Measurements from ENCODE around the gene NUP50. TPM values are rescaled to one million over a fixed set of nuclear protein-coding genes. Genes with fewer than 3 reads are reported as not detected.

NUP50 gene
- total and polyA plus RNA-seq, 2 donors (not counting 1 experiment from before 2014, with no cell fraction given) = 9.1 to 105 TPM

- H3K27me3 ChIP-seq (replicated peaks in 1 of 4; ENCODE audit: control extremely low read depth in 1 of 4, control insufficient read depth in 3 of 4, insufficient read depth in 4 of 4, low read length in 3 of 4) = no peaks in the 10 kb centered on the region
- TF ChIP-seq EZH2 (IDR thresholded peaks at IDR 0.05; ENCODE audit: borderline replicate concordance, insufficient read depth, low read depth, low read length, poor library complexity, severe bottlenecking) = no peak
- TF ChIP-seq, protein P1, sequence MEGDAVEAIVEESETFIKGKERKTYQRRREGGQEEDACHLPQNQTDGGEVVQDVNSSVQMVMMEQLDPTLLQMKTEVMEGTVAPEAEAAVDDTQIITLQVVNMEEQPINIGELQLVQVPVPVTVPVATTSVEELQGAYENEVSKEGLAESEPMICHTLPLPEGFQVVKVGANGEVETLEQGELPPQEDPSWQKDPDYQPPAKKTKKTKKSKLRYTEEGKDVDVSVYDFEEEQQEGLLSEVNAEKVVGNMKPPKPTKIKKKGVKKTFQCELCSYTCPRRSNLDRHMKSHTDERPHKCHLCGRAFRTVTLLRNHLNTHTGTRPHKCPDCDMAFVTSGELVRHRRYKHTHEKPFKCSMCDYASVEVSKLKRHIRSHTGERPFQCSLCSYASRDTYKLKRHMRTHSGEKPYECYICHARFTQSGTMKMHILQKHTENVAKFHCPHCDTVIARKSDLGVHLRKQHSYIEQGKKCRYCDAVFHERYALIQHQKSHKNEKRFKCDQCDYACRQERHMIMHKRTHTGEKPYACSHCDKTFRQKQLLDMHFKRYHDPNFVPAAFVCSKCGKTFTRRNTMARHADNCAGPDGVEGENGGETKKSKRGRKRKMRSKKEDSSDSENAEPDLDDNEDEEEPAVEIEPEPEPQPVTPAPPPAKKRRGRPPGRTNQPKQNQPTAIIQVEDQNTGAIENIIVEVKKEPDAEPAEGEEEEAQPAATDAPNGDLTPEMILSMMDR (IDR thresholded peaks at IDR 0.05) = no peak
- peaks cover 14 to 29% of the 10 kb centered on the region in 2 donors for H3K4me1 ChIP-seq (ENCODE audit: control insufficient read depth in 2 of 2, insufficient read depth in 2 of 2, low read length in 2 of 2)
- H3K4me2 ChIP-seq (replicated peaks; ENCODE audit: low read depth, low read length, poor library complexity, severe bottlenecking) = no peak overlapping the region
- Mint-ChIP-seq H3K4me1 (peaks cover 45% of the 10 kb centered on the region), H3K4me3 (no peak overlapping the region), H3K27me3 (no peaks in the 10 kb centered on the region), H3K9me3 (ENCODE audit: insufficient read depth) (no peaks in the 10 kb centered on the region), H3K27ac (no peak overlapping the region)
- peaks cover 54% of the 10 kb centered on the region for H3K79me2 ChIP-seq (ENCODE audit: control insufficient read depth, insufficient read depth, low read length)
- no peak for DNase-seq
- no peak overlapping the region for H3K27ac ChIP-seq (ENCODE audit: low read length in 2 of 2)
- no peak overlapping the region for H3K9ac ChIP-seq (ENCODE audit: low read length)
- H4K20me1 ChIP-seq (ENCODE audit: control insufficient read depth, insufficient read depth, low read length, poor library complexity, severe bottlenecking) = peaks cover 26% of the 10 kb centered on the region
- H3K4me3 ChIP-seq (ENCODE audit: control extremely low read depth in 1 of 5, extremely low read depth in 1 of 5, insufficient read depth in 1 of 5, low read depth in 2 of 5, low read length in 4 of 5) = no peak overlapping the region
- ChIA-PET POLR2A (no interaction called here), CTCF (no interaction called here)
- no peak overlapping the region for H2AFZ ChIP-seq (ENCODE audit: insufficient read depth, low read depth, low read length, poor library complexity, severe bottlenecking)
- peaks cover 0 to 3% (median 0%) of the 10 kb centered on the region in 3 donors for H3K9me3 ChIP-seq (ENCODE audit: control extremely low read depth in 1 of 3, control insufficient read depth in 2 of 3, insufficient read depth in 1 of 3, low read length in 2 of 3)
- 93% methylated on average over 20 of the region's 22 CpGs for WGBS (ENCODE audit: insufficient coverage)
- intact Hi-C loops (cut with micrococcal nuclease) = no loop called here
- ATAC-seq (ENCODE audit: low read depth) = no peak
- peaks cover 0 to 6% of the 10 kb centered on the region in 2 experiments for H3K36me3 ChIP-seq (replicated peaks in 1 of 2; ENCODE audit: control extremely low read depth in 1 of 2, control insufficient read depth in 1 of 2, extremely low read depth in 1 of 2, insufficient read depth in 2 of 2, low read length in 1 of 2)
These were observed 52.6 kb downstream of the NUP50 start for GRCh38 chr22:45216133-45217003.

DNA sequence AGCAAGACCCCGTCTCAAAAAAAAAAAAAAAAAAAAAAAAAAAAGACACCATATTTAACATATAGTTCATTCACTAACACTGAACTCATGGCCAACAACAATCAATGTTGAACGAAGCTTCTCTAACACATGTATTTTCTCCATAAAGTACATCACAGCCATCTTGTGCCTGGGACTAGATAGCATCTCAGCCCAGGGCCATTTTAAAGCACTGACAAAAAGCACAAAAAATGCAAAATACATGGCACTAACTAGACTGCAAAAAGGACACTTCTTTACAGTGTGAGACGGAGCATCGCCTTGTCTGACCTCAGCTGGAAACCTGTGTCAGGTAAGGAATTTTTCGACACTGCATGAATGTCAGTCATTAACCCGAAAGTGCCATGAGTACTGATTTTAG is 53.6 kb downstream of the NUP50 start:
- peaks cover 60% of the 10 kb centered on the region for H3K79me2 ChIP-seq (ENCODE audit: control insufficient read depth, insufficient read depth, low read length)
- 100% methylated on average over 4 of the region's 6 CpGs for WGBS (ENCODE audit: insufficient coverage)
- intact Hi-C loops (cut with micrococcal nuclease) = no loop called here

More for the DNA sequence above, 53.6 kb downstream of the NUP50 start:
- TF ChIP-seq, protein P1 (IDR thresholded peaks at IDR 0.05) = no peak
- no peak for TF ChIP-seq EZH2 (IDR thresholded peaks at IDR 0.05; ENCODE audit: borderline replicate concordance, insufficient read depth, low read depth, low read length, poor library complexity, severe bottlenecking)
- ChIA-PET CTCF (no interaction called here), POLR2A (no interaction called here)
- Histone ChIP-seq H3K9ac (ENCODE audit: low read length) (no peak overlapping the region), H3K4me1 (ENCODE audit: control insufficient read depth in 2 of 2, insufficient read depth in 2 of 2, low read length in 2 of 2) (peaks cover 18 to 31% of the 10 kb centered on the region in 2 donors), H4K20me1 (ENCODE audit: control insufficient read depth, insufficient read depth, low read length, poor library complexity, severe bottlenecking) (peaks cover 25% of the 10 kb centered on the region), H3K27ac (ENCODE audit: low read length in 2 of 2) (no peak overlapping the region), H3K36me3 (replicated peaks in 1 of 2; ENCODE audit: control extremely low read depth in 1 of 2, control insufficient read depth in 1 of 2, extremely low read depth in 1 of 2, insufficient read depth in 2 of 2, low read length in 1 of 2) (no peaks in the 10 kb centered on the region), H3K27me3 (replicated peaks in 1 of 4; ENCODE audit: control extremely low read depth in 1 of 4, control insufficient read depth in 3 of 4, insufficient read depth in 4 of 4, low read length in 3 of 4) (no peaks in the 10 kb centered on the region), H2AFZ (ENCODE audit: insufficient read depth, low read depth, low read length, poor library complexity, severe bottlenecking) (no peak overlapping the region), H3K4me3 (ENCODE audit: control extremely low read depth in 1 of 5, extremely low read depth in 1 of 5, insufficient read depth in 1 of 5, low read depth in 2 of 5, low read length in 4 of 5) (no peak overlapping the region), H3K9me3 (ENCODE audit: control extremely low read depth in 1 of 3, control insufficient read depth in 2 of 3, insufficient read depth in 1 of 3, low read length in 2 of 3) (peaks cover 0 to 3% (median 0%) of the 10 kb centered on the region in 3 donors), H3K4me2 (replicated peaks; ENCODE audit: low read depth, low read length, poor library complexity, severe bottlenecking) (no peak overlapping the region)
- Mint-ChIP-seq H3K4me1 (peaks cover 47% of the 10 kb centered on the region), H3K9me3 (ENCODE audit: insufficient read depth) (no peaks in the 10 kb centered on the region), H3K27me3 (no peaks in the 10 kb centered on the region), H3K4me3 (no peak overlapping the region), H3K27ac (peak overlapping the region; percentile 15)
- DNase-seq (no peak), ATAC-seq (ENCODE audit: low read depth) (no peak)
